ENCODE measurements around the gene LRRD1. TPM values are rescaled to one million over a fixed set of nuclear protein-coding genes. Genes with fewer than 3 reads are reported as not detected.

Gene LRRD1
- total and polyA plus RNA-seq, 2 of the 4 experiments (the other 2 are of a cell fraction) = under 0.01 to 0.02 TPM

Small RNA genes lying within 50 kb of the gene (microRNA-seq; reads per million reads assigned to microRNA genes)
- 0 to 11.4 reads per million in 2 experiments for gene MIR1285-1 (ENCODE audit: insufficient read depth in 1 of 2, insufficient read length in 1 of 2, unreplicated experiment in 1 of 2)
- not detected for gene RF00019 (ENCODE audit: insufficient read depth, insufficient read length)

Small RNA genes lying within 50 kb of the gene (small RNA-seq; reads per million reads assigned to genes)
- gene MIR1285-1 = 0 to 1.7 (median 0.04) reads per million in 5 experiments
- gene RF00019 = 0 reads per million in 5 experiments

Other genes with a start within 250 kb of the LRRD1 start
- gene AKAP9, start 238.3 kb downstream of the LRRD1 start, total RNA-seq (2012; rRNA removed) = 25.3 and 49.4 TPM in 2 replicates
- 8.7 and 9.7 TPM in 2 replicates for gene AKAP9, start 238.3 kb downstream of the LRRD1 start, polyA plus RNA-seq (2012; rRNA removed)
- gene CYP51A1, start 44.7 kb downstream of the LRRD1 start, total RNA-seq (2012; rRNA removed) = 76.4 and 92.8 TPM in 2 replicates
- gene CYP51A1, start 44.7 kb downstream of the LRRD1 start, polyA plus RNA-seq (2012; rRNA removed) = 9.5 and 12.1 TPM in 2 replicates
- gene KRIT1, start 66.8 kb upstream of the LRRD1 start, total RNA-seq (2012; rRNA removed) = 38.2 and 40.3 TPM in 2 replicates
- 19.7 and 22.9 TPM in 2 replicates for gene KRIT1, start 66.8 kb upstream of the LRRD1 start, polyA plus RNA-seq (2012; rRNA removed)
- 33.9 and 39.4 TPM in 2 replicates for gene ANKIB1, start 66.8 kb upstream of the LRRD1 start, total RNA-seq (2012; rRNA removed)
- gene ANKIB1, start 66.8 kb upstream of the LRRD1 start, polyA plus RNA-seq (2012; rRNA removed) = 17.9 and 18.7 TPM in 2 replicates